Stomach (tissue), 9 donors: Measurements from ENCODE around the gene GOLGB1. TPM values are rescaled to one million over a fixed set of nuclear protein-coding genes. Genes with fewer than 3 reads are reported as not detected.
"Not testable (repeated sequence)": the region's sequence is repeated elsewhere in the genome, so short reads cannot be mapped to it uniquely, and the experiment has no call there.

Source experiments
- DNase-seq, 2 donors: peaks; one replicate each; pipeline versions ENCODE4 v3.0.0 to v3.0.0-alpha.2; 2013 to 2019
- H3K27ac ChIP-seq, 5 donors: fragments of 200-600 bp in 4 of 5; sonication (generic) in 4 of 5; one replicate each; pipeline ENCODE4 v1.5.1; 2013 to 2019; ENCODE audit warnings: mild to moderate bottlenecking in 1 of 5, moderate library complexity in 1 of 5
- H3K27me3 ChIP-seq, 3 donors: fragments of 200-600 bp; sonication (generic); one replicate each; pipeline ENCODE4 v1.5.1; 2017 to 2019; ENCODE audit warnings: mixed run types in 1 of 3
- H3K36me3 ChIP-seq, 4 donors: fragments of 200-600 bp; sonication (generic); 1 replicate in 3 of 4; 2 replicates in 1 of 4; pipeline ENCODE4 v1.5.1; 2016 to 2019
- H3K4me1 ChIP-seq, 4 donors: fragments of 200-600 bp; sonication (generic); one replicate each; pipeline ENCODE4 v1.5.1; 2016 to 2019
- H3K4me3 ChIP-seq, 4 donors: fragments of 200-600 bp; sonication (generic) in 3 of 4; one replicate each; pipeline ENCODE4 v1.5.1; 2016 to 2019; ENCODE audit warnings: mild to moderate bottlenecking in 1 of 4
- H3K9me3 ChIP-seq, 4 donors: fragments of 200-600 bp; sonication (generic); one replicate each; pipeline ENCODE4 v1.5.1; 2016 to 2019
- EP300 ChIP-seq: sonication (generic); formaldehyde crosslinking; IDR thresholded peaks from one replicate; pipeline ENCODE4 v1.6.1; 2017; ENCODE audit warnings: antibody characterized with exemption
- POLR2A ChIP-seq, 4 donors: fragments of 450-650 bp; IDR thresholded peaks; one replicate each; pipeline ENCODE4 v1.6.1; 2016; ENCODE audit warnings: antibody characterized with exemption in 4 of 4, control low read depth in 2 of 4, mild to moderate bottlenecking in 1 of 4, moderate library complexity in 1 of 4
- POLR2AphosphoS5 ChIP-seq, 3 donors: sonication (generic); formaldehyde crosslinking; IDR thresholded peaks; one replicate each; pipeline ENCODE4 v1.6.1; 2016; ENCODE audit warnings: antibody characterized with exemption in 3 of 3
- WGBS, 5 donors: extraction: QIAGEN DNeasy Blood & Tissue Kit in 3 of 5; methylation state at CpG; one replicate each; pipeline versions ENCODE4 v1.1.5 to v1.1.7; 2013 to 2018; 5-methylcytosine and 5-hydroxymethylcytosine counted together
- intact Hi-C: fragments of 100-400 bp; cut with DNase I; formaldehyde crosslinking; loops from one replicate; pipeline ENCODE4 v1.15.1; 2023; ENCODE audit warnings: low total_unique reads
- polyA plus RNA-seq, 3 donors: library from polyadenylated mRNA; stranded (reverse); fragments of 200-250 nt; gene quantifications; one replicate each; pipeline ENCODE4 v1.2.3, GENCODE V29; 2013
- total RNA-seq, 5 donors: library from RNA; depleted of rRNA; stranded (reverse); fragments of >200 nt; gene quantifications; one replicate each; pipeline versions ENCODE4 v1.1.0 to v1.2.3, GENCODE V29; 2014 to 2016
- TF ChIP-seq, protein P1 (sequence below), 7 experiments: fragments of 450-650 bp in 4 of 7; fragments of 200-600 bp in 3 of 7; sonication (generic) in 3 of 7; IDR thresholded peaks; one replicate each; pipeline ENCODE4 v1.5.1; 2016 to 2019; ENCODE audit warnings: antibody characterized with exemption in 7 of 7, control low read depth in 2 of 7, mild to moderate bottlenecking in 1 of 7
- donor health status: healthy with polysubstance abuse.
- donor health status: Bipolar disorder and iron deficiency.
- donor health status: healthy.

GOLGB1 gene
- total and polyA plus RNA-seq, 8 donors = 6.7 to 81.1 (median 56.2) TPM

DNA sequence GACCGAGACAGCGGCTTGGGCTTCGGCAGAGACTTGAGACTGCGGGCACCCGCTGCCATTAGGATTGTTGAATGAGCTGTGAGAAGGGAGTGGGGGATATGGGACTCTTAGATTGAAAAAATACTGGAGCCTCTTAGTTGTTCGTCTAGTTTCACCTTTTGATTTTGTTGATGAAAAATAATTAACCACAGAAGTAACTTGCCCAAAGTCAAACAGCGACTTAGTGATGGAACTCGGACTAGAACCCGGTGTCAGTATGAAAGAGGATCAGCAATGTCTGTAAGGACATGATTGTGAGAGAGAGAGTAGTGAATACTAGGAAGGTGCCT, 510 bp upstream of the GOLGB1 start:
- Histone ChIP-seq H3K27ac (peak overlapping the region; percentile 57 to 96 (median 94)), H3K9me3 (no peaks in the 10 kb centered on the region), H3K36me3 (no peaks in the 10 kb centered on the region), H3K4me3 (peak overlapping the region; percentile 65 to 87 (median 81)), H3K4me1 (peaks cover 9 to 44% (median 29%) of the 10 kb centered on the region in 4 donors), H3K27me3 (no peaks in the 10 kb centered on the region)
- TF ChIP-seq EP300 (no peak), POLR2AphosphoS5 (IDR thresholded peaks at IDR 0.05) (no peak), POLR2A (IDR thresholded peaks at IDR 0.05) (no peak)
- TF ChIP-seq, protein P1, sequence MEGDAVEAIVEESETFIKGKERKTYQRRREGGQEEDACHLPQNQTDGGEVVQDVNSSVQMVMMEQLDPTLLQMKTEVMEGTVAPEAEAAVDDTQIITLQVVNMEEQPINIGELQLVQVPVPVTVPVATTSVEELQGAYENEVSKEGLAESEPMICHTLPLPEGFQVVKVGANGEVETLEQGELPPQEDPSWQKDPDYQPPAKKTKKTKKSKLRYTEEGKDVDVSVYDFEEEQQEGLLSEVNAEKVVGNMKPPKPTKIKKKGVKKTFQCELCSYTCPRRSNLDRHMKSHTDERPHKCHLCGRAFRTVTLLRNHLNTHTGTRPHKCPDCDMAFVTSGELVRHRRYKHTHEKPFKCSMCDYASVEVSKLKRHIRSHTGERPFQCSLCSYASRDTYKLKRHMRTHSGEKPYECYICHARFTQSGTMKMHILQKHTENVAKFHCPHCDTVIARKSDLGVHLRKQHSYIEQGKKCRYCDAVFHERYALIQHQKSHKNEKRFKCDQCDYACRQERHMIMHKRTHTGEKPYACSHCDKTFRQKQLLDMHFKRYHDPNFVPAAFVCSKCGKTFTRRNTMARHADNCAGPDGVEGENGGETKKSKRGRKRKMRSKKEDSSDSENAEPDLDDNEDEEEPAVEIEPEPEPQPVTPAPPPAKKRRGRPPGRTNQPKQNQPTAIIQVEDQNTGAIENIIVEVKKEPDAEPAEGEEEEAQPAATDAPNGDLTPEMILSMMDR (IDR thresholded peaks at IDR 0.05) = no peak
- DNase-seq = no peak
- intact Hi-C loops = no loop called here
- 1 to 3% (median 1%) methylated on average over 9 of the region's 9 CpGs for WGBS, 5 donors

DNA sequence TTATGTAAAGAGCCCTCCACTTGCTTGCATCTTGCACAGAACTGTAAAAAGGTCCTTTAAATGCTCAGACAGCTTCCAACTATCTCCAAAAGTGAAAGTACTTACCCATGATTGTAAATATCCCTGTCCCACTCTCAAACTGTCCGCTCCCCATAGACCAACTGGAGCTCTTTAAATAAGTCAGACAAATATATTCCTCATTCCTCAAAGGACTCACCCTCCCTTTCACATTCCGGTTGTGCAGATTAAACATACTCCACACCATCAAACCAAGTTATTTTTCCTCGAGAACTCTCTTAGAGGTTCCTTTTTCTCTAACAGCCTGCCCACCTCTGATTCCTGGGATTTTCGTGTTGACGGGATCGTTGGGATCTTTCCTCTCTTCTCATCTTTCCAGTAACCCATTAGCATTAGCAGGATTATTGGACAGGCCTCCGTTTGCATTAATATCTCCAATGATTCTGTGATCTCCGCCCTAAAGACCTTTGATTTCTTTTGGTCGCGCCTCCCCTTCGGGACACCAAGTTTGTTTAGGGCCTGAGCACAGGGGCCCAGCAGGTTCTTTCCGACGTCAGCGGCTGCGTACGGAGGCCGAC, 763 bp downstream of the GOLGB1 start:
- Histone ChIP-seq H3K27me3 (no peaks in the 10 kb centered on the region), H3K4me1 (peaks cover 9 to 49% (median 29%) of the 10 kb centered on the region in 4 donors), H3K27ac (peak overlapping the region; percentile 91 to 96 (median 94)), H3K4me3 (peak overlapping the region; percentile 65 to 87 (median 81)), H3K9me3 (no peaks in the 10 kb centered on the region), H3K36me3 (no peaks in the 10 kb centered on the region)
- DNase-seq = peak; percentile 77 to 90
- TF ChIP-seq, protein P1 (IDR thresholded peaks at IDR 0.05) = no peak
- TF ChIP-seq POLR2AphosphoS5 (IDR thresholded peaks at IDR 0.05) (peak in 1 of 3 donors; percentile 37), POLR2A (IDR thresholded peaks at IDR 0.05) (no peak), EP300 (no peak)
- 0 to 1% (median 1%) methylated on average over 17 of the region's 17 CpGs for WGBS, 5 donors
- intact Hi-C loops = no loop called here

DNA sequence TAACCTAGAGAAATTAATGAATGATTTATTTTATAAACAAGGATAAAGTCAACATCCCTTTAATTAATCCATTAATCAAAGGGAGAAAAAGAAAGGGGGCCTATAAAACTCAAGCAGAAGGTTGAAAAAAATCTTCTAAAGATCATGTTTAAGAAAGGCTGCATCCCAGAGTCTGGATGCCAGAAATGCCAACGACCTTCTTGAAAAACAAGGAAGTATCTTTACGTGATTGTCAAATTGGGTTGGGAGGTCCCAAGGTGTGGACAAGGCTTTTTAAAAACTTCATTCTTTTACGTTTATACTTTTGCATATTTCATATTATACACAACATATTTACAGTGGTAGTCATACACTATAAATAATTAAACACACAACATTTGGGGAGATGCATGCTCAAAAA, 1.6 kb downstream of the GOLGB1 start:
- intact Hi-C loops = no loop called here
- Histone ChIP-seq H3K4me1 (peaks cover 9 to 49% (median 29%) of the 10 kb centered on the region in 4 donors), H3K36me3 (no peaks in the 10 kb centered on the region), H3K27me3 (no peaks in the 10 kb centered on the region), H3K4me3 (peak overlapping the region; percentile 65 to 87 (median 81)), H3K27ac (peak overlapping the region in 3 of 5 donors; percentile 92 to 96 (median 94)), H3K9me3 (peaks cover 0 to 1% (median 0%) of the 10 kb centered on the region in 4 donors)
- 19 to 28% (median 23%) methylated on average over 3 of the region's 3 CpGs for WGBS, 5 donors
- no peak for DNase-seq
- no peak for TF ChIP-seq EP300
- TF ChIP-seq POLR2AphosphoS5 (IDR thresholded peaks at IDR 0.05) = no peak
- TF ChIP-seq, protein P1 (IDR thresholded peaks at IDR 0.05) = no peak
- TF ChIP-seq POLR2A (IDR thresholded peaks at IDR 0.05) = no peak

DNA sequence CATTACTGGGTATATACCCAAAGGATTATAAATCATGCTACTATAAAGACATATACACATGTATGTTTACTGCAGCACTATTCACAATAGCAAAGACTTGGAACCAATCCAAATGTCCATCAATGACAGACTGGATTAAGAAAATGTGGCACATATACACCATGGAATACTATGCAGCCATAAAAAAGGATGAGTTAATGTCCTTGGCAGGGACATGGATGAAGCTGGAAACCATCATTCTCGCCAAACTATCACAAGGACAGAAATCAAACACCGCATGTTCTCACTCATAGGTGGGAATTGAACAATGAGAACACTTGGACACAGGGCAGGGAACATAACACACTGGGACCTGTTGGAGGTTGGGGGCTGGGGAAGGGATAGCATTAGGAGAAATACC, 6.4 kb downstream of the GOLGB1 start:
- H3K36me3 ChIP-seq, H3K4me3 ChIP-seq, H3K27me3 ChIP-seq, H3K27ac ChIP-seq, DNase-seq, intact Hi-C loops: not testable (repeated sequence)
- peaks cover 3 to 61% (median 26%) of the 10 kb centered on the region in 4 donors for H3K4me1 ChIP-seq
- H3K9me3 ChIP-seq = peaks cover 0 to 10% (median 2%) of the 10 kb centered on the region in 4 donors
- WGBS, 5 donors = 89 to 98% (median 96%) methylated on average over 2 of the region's 2 CpGs

DNA sequence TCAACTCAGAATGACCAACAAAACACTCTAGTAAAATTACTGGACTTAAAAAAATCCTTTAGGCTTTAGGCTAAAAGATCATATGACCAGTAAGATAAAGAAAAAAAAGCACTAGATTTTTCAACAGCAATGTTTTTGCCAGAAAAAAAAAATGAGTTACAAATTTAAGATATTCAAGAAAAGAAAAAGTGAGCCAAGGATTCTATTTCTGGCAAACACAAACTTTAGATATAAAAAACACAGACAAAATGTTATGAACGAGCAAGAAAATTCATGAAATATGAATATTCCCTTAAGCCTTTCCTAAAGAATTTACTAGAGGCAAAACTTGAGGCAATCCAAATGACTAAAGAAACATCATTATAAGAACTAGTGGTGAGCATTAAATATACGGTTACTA, 8.6 kb downstream of the GOLGB1 start:
- H3K27me3 ChIP-seq = no peaks in the 10 kb centered on the region
- peaks cover 0 to 53% (median 9%) of the 10 kb centered on the region in 4 donors for H3K4me1 ChIP-seq
- no peak overlapping the region for H3K27ac ChIP-seq
- DNase-seq = no peak
- TF ChIP-seq EP300 (no peak), POLR2AphosphoS5 (IDR thresholded peaks at IDR 0.05) (no peak), POLR2A (IDR thresholded peaks at IDR 0.05) (no peak)
- TF ChIP-seq, protein P1 (IDR thresholded peaks at IDR 0.05) = no peak
- intact Hi-C loops = no loop called here
- H3K4me3 ChIP-seq = no peak overlapping the region
- peaks cover 0 to 10% (median 2%) of the 10 kb centered on the region in 4 donors for H3K9me3 ChIP-seq
- H3K36me3 ChIP-seq = no peaks in the 10 kb centered on the region
- 69 to 92% (median 78%) methylated on average over 2 of the region's 2 CpGs for WGBS, 5 donors
